HL-60 (cell line): ENCODE data around the gene MMP28.

ENCODE experiments used
- DNase-seq, 2 experiments: peaks; one replicate each; pipeline ENCODE4 v3.0.0-alpha.2; 2010 to 2020; ENCODE audit warnings: low read depth in 1 of 2, low spot score in 1 of 2
- H3K27ac ChIP-seq: fragments of 250-450 bp; sonication (Bioruptor Pico); replicated peaks from 2 replicates; pipeline ENCODE4 v1.5.1; 2020; ENCODE audit warnings: mild to moderate bottlenecking, moderate library complexity
- H3K27me3 ChIP-seq: fragments of 250-450 bp; sonication (Bioruptor Pico); 2 replicates; pipeline ENCODE4 v1.5.1; 2021; ENCODE audit warnings: mild to moderate bottlenecking, moderate library complexity; ENCODE audit not compliant: insufficient read depth, poor library complexity, severe bottlenecking
- H3K4me3 ChIP-seq: replicated peaks from 2 replicates; pipeline ENCODE4 v1.5.1; 2011; ENCODE audit warnings: mild to moderate bottlenecking, control low read depth, low read length; ENCODE audit not compliant: insufficient read depth
- GABPA ChIP-seq: IDR thresholded peaks from 2 replicates; pipeline ENCODE4 v1.6.1; 2012; ENCODE audit warnings: low read depth
- POLR2AphosphoS5 ChIP-seq: IDR thresholded peaks from 2 replicates; pipeline ENCODE4 v1.6.1; 2012; ENCODE audit warnings: low read depth
- SPI1 ChIP-seq: IDR thresholded peaks from 2 replicates; pipeline ENCODE4 v1.6.1; 2012; ENCODE audit warnings: low read depth, mild to moderate bottlenecking, borderline replicate concordance
- TF ChIP-seq, protein P1 (sequence below): IDR thresholded peaks from one replicate; pipeline ENCODE4 v1.5.1; 2011; ENCODE audit warnings: low read length, control low read depth, inconsistent platforms; ENCODE audit not compliant: insufficient read depth
- TF ChIP-seq, protein P2 (sequence below): IDR thresholded peaks from 2 replicates; pipeline ENCODE4 v1.6.1; 2012; ENCODE audit warnings: low read depth; ENCODE audit not compliant: insufficient replicate concordance

The MMP28 gene

DNA sequence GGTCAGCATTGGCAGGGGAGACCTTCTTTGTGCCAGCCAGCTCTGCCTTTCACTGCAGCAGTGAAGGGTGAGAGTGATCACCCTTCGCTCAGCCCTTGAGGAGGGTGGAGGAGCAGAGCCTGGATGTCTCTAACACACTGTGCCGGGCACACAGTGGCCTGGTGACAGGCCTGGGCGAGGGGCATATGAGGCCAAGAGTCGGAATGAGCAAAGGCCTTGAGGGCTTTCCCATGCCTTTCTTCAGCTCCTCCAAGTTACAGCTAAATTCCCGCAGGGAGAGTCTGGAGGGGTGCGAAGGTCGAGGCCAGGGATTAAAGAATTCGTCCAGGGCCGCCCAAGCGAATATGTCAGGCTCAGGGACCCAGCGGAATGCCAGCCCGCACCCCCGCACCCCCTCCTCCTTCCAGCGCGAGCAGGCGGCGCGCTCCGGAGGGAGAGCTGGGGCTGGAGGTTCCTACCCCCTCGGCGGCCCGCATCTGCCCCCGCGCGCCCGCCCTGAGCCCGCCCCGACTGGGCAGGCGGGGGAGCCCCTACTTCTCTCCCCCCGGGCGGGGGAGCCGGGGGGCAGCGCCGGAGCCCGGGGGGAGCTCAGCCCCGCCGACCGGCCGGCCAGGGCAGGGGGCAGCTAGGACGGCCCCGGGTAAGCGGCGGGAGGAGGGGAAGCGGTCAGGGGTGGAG is 64.1 kb downstream of the MMP28 start, which contains the start of gene RASL10B:
TSS of gene RASL10B (plus strand) at position 401 of the 678 bp plus-strand sequence. CDS start 3,546 bp downstream, outside the sequence.
- peak within 1 kb of the TSS; percentile 33 for H3K4me3 ChIP-seq
- H3K27me3 ChIP-seq: peaks cover 2% of the 10 kb centered on the region
- TF ChIP-seq GABPA: no peak
- TF ChIP-seq SPI1: no peak
- TF ChIP-seq, protein P1, sequence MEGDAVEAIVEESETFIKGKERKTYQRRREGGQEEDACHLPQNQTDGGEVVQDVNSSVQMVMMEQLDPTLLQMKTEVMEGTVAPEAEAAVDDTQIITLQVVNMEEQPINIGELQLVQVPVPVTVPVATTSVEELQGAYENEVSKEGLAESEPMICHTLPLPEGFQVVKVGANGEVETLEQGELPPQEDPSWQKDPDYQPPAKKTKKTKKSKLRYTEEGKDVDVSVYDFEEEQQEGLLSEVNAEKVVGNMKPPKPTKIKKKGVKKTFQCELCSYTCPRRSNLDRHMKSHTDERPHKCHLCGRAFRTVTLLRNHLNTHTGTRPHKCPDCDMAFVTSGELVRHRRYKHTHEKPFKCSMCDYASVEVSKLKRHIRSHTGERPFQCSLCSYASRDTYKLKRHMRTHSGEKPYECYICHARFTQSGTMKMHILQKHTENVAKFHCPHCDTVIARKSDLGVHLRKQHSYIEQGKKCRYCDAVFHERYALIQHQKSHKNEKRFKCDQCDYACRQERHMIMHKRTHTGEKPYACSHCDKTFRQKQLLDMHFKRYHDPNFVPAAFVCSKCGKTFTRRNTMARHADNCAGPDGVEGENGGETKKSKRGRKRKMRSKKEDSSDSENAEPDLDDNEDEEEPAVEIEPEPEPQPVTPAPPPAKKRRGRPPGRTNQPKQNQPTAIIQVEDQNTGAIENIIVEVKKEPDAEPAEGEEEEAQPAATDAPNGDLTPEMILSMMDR: no peak
- TF ChIP-seq POLR2AphosphoS5: no peak
- TF ChIP-seq, protein P2, sequence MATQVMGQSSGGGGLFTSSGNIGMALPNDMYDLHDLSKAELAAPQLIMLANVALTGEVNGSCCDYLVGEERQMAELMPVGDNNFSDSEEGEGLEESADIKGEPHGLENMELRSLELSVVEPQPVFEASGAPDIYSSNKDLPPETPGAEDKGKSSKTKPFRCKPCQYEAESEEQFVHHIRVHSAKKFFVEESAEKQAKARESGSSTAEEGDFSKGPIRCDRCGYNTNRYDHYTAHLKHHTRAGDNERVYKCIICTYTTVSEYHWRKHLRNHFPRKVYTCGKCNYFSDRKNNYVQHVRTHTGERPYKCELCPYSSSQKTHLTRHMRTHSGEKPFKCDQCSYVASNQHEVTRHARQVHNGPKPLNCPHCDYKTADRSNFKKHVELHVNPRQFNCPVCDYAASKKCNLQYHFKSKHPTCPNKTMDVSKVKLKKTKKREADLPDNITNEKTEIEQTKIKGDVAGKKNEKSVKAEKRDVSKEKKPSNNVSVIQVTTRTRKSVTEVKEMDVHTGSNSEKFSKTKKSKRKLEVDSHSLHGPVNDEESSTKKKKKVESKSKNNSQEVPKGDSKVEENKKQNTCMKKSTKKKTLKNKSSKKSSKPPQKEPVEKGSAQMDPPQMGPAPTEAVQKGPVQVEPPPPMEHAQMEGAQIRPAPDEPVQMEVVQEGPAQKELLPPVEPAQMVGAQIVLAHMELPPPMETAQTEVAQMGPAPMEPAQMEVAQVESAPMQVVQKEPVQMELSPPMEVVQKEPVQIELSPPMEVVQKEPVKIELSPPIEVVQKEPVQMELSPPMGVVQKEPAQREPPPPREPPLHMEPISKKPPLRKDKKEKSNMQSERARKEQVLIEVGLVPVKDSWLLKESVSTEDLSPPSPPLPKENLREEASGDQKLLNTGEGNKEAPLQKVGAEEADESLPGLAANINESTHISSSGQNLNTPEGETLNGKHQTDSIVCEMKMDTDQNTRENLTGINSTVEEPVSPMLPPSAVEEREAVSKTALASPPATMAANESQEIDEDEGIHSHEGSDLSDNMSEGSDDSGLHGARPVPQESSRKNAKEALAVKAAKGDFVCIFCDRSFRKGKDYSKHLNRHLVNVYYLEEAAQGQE: no peak
- H3K27ac ChIP-seq: no peak within 1 kb of the TSS
- peak; percentile 14 to 40 for DNase-seq

DNA sequence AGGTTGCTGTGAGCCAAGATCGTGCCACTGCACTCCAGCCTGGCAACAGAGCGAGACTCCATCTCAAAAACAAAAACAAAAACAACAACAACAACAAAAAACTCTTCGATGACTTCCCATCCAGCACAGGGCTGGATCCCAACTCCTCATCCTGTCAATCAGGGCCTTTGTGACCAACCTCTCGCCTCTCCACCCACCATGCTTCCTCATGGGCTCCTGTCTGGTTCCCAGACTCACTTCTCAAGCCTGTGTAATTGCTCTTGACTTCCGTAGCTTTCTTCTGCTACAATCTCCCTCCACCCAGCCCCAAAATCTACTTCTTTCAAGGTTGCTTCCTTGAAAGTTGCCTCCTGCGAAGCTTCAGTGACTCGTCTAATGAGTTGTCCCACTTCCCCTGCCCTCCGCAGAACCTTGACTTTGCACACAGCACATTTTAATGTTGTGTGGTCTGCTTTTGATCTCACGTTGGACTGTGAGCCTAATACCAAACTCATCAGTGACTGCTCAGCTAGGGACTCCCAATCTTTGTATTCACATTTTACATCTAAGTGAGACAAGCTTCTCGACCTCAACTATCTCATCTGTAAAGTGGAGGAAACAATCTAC is 64.9 kb downstream of the MMP28 start:
- Histone ChIP-seq H3K4me3 (no peak overlapping the region), H3K27ac (no peak overlapping the region), H3K27me3 (peaks cover 2% of the 10 kb centered on the region)
- no peak for DNase-seq
- TF ChIP-seq, protein P1: no peak
- TF ChIP-seq, protein P2: no peak
- TF ChIP-seq GABPA: no peak

DNA sequence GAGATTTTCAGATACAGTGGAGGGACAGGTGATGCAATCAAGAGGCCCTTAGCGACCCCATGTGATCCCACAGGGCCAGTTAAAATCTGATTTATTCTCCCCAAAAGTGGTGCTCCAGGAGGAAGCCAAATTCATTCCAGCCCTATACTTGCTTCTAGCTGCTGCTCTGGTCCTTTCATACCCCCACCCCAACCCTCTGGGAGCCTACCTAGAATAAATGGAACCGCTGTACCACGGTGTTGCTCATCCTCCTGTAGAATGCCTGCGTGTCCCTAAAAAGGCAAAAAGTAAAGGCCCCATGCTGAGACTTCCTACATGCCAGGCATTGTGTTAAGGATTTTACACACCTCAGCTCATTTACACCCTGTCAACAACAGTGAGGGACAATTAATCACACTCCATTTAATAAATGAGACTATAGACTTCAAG is 66.0 kb downstream of the MMP28 start:
- H3K27ac ChIP-seq: no peak overlapping the region
- DNase-seq: no peak
- TF ChIP-seq GABPA: no peak
- TF ChIP-seq, protein P2: no peak

More for the DNA sequence above, 66.0 kb downstream of the MMP28 start:
- H3K27me3 ChIP-seq: peaks cover 2% of the 10 kb centered on the region
- H3K4me3 ChIP-seq: no peak overlapping the region
